Heart right ventricle (tissue), 16 donors: ENCODE data around the gene GPR141. TPM values are rescaled to one million over a fixed set of nuclear protein-coding genes. Genes with fewer than 3 reads are reported as not detected.

Experiments
- ATAC-seq, 8 donors: fragments of 200-7000 bp; cut with Tn5 transposase; one replicate each; pipeline ENCODE4 v1.9.1; 2020; ENCODE audit warnings: mild to moderate bottlenecking in 8 of 8, moderate library complexity in 8 of 8, moderate number of reproducible peaks in 1 of 8
- DNase-seq, 2 donors: peaks; one replicate each; pipeline ENCODE4 v3.0.0-alpha.2; 2020
- H3K27ac ChIP-seq, 10 donors: fragments of 200-600 bp; sonication (generic) in 2 of 10; one replicate each; pipeline versions ENCODE4 v1.5.0 to v1.8.0; 2020 to 2022; ENCODE audit warnings: mild to moderate bottlenecking in 3 of 10
- H3K27me3 ChIP-seq, 7 donors: fragments of 200-600 bp; one replicate each; pipeline ENCODE4 v1.8.0; 2021 to 2022; ENCODE audit warnings: mild to moderate bottlenecking in 2 of 7
- H3K36me3 ChIP-seq, 9 donors: fragments of 200-600 bp; sonication (generic) in 1 of 9; one replicate each; pipeline versions ENCODE4 v1.5.0 to v1.8.0; 2020 to 2022; ENCODE audit warnings: mild to moderate bottlenecking in 2 of 9
- H3K4me1 ChIP-seq, 9 donors: fragments of 200-600 bp; sonication (generic) in 1 of 9; one replicate each; pipeline versions ENCODE4 v1.5.0 to v1.8.0; 2020 to 2022; ENCODE audit warnings: mild to moderate bottlenecking in 4 of 9
- H3K4me3 ChIP-seq, 10 donors: fragments of 200-600 bp; sonication (generic) in 2 of 10; one replicate each; pipeline versions ENCODE4 v1.5.0 to v1.8.0; 2020 to 2022; ENCODE audit warnings: mild to moderate bottlenecking in 7 of 10, moderate library complexity in 2 of 10
- H3K9me3 ChIP-seq, 11 donors: fragments of 200-600 bp in 10 of 11; sonication (generic) in 2 of 11; one replicate each; pipeline versions ENCODE4 v1.5.0 to v1.8.0; 2013 to 2022; ENCODE audit warnings: mild to moderate bottlenecking in 2 of 11, control low read depth in 1 of 11, moderate library complexity in 1 of 11
- CTCF ChIP-seq, 9 donors: fragments of 200-600 bp; sonication (generic) in 2 of 9; IDR thresholded peaks; one replicate each; pipeline versions ENCODE4 v1.5.0 to v1.8.0; 2021 to 2022; ENCODE audit warnings: antibody characterized with exemption in 9 of 9, mild to moderate bottlenecking in 5 of 9, moderate library complexity in 1 of 9
- WGBS, 2 donors: extraction: QIAGEN DNeasy Blood & Tissue Kit; methylation state at CpG; one replicate each; pipeline ENCODE4 v1.1.7; 2013; ENCODE audit warnings: inconsistent platforms in 1 of 2; 5-methylcytosine and 5-hydroxymethylcytosine counted together
- intact Hi-C, 10 donors: fragments of 100-400 bp; cut with DNase I; formaldehyde crosslinking; loops; one replicate each; pipeline versions ENCODE4 v1.11.1 to v1.14.2; 2022
- polyA plus RNA-seq, 2 donors: library from polyadenylated mRNA; stranded (reverse); fragments of 200-250 nt; gene quantifications; one replicate each; pipeline ENCODE4 v1.2.3, GENCODE V29; 2013
- total RNA-seq, 10 donors: library from RNA; stranded (reverse); fragmentation: NEBNext Ultra II Directional in 3 of 10; extraction: Animal tissue kit (Norgen Biotek cat#: 25700) in 3 of 10; gene quantifications; one replicate each; pipeline versions ENCODE4 v1.2.1 to v1.2.4, GENCODE V29; 2021 to 2023
- donor health status: Arrhythmogenic right ventricular cardiomyopathy.
- donor health status: ischemic (EF 13 %, LVEDD 7.1; RV severe dilation, severe dysfunction).
- donor health status: healthy with polysubstance abuse.
- donor health status: DM: no; HTN: yes; CAD: no.
- donor health status: DM: no; HTN: no; CAD: no.
- donor health status: ischemic (EF 25% LVEDD 6.9; RV normal size, moderate dysfunction).
- donor health status: ischemic (EF 25% LVEDD 5.7; RV mildly dilated, moderate dysfunction).
- donor health status: healthy.
- donor health status: DM: yes; HTN: yes; CAD: no.
- donor health status: Ischemic cardiomyopathy.
- donor health status: ischemic (EF 35%, LVEDD 5.7; RV mildly dilated, moderate dysfunction).
- donor health status: nonischemic (EF 11% LVEDD 7.7; RV severe dilation, severe dysfunction).
- donor health status: DM: yes; HTN: yes; CAD: no.
- donor health status: PGD.
- donor health status: ischemic (EF 29% LVEDD 5.4; RV normal size, mild dysfunction).
- donor health status: nonischemic (EF 23%, LVEDD 6.1; RV moderate dilation, normal function).

Gene GPR141
- total and polyA plus RNA-seq, 12 donors, result 0.06 to 3.1 (median 0.50) TPM; not detected in 7

- no peak for DNase-seq
- H3K27ac ChIP-seq, result no peak overlapping the region
- intact Hi-C loops, result no loop called here
- no peaks in the 10 kb centered on the region for H3K36me3 ChIP-seq
- H3K4me3 ChIP-seq, result no peak overlapping the region
- H3K27me3 ChIP-seq, result no peaks in the 10 kb centered on the region
- H3K4me1 ChIP-seq, result peaks cover 0 to 45% (median 0%) of the 10 kb centered on the region in 9 donors
- H3K9me3 ChIP-seq, result no peaks in the 10 kb centered on the region
- WGBS, 2 donors, result 80 to 88% methylated on average over 1 of the region's 1 CpG
- ATAC-seq, result no peak
- TF ChIP-seq CTCF (IDR thresholded peaks at IDR 0.05), result no peak
Measured at GRCh38 chr7:37673523-37673922, 10.0 kb upstream of the GPR141 start.

- H3K27ac ChIP-seq, result peak overlapping the region in 1 of 10 donors; percentile 72
- peaks cover 0 to 45% (median 0%) of the 10 kb centered on the region in 9 donors for H3K4me1 ChIP-seq
- WGBS, 2 donors, result 67 to 74% methylated on average over 5 of the region's 5 CpGs
- H3K36me3 ChIP-seq, result no peaks in the 10 kb centered on the region
- intact Hi-C loops, result no loop called here
- TF ChIP-seq CTCF (IDR thresholded peaks at IDR 0.05), result no peak
- H3K4me3 ChIP-seq, result no peak overlapping the region
- ATAC-seq (peak in 4 of 8 donors; percentile 41 to 61 (median 52)), DNase-seq (no peak)
- H3K27me3 ChIP-seq, result no peaks in the 10 kb centered on the region
- H3K9me3 ChIP-seq, result no peaks in the 10 kb centered on the region
Measured at GRCh38 chr7:37674531-37674930, 9.0 kb upstream of the GPR141 start.

GRCh38 chr7:37675749-37676148 is 7.8 kb upstream of the GPR141 start:
- no peak for TF ChIP-seq CTCF (IDR thresholded peaks at IDR 0.05)
- 78 to 81% methylated on average over 1 of the region's 1 CpG for WGBS, 2 donors
- H3K4me1 ChIP-seq, result peaks cover 0 to 39% (median 0%) of the 10 kb centered on the region in 9 donors

GRCh38 chr7:37684927-37685326 is 1.4 kb downstream of the GPR141 start:
- no peaks in the 10 kb centered on the region for H3K27me3 ChIP-seq
- DNase-seq (no peak), ATAC-seq (no peak)
- WGBS, 2 donors, result 75 to 86% methylated on average over 1 of the region's 1 CpG
- H3K4me1 ChIP-seq, result peaks cover 0 to 19% (median 0%) of the 10 kb centered on the region in 9 donors
- intact Hi-C loops, result no loop called here
- peak overlapping the region in 1 of 10 donors; percentile 40 for H3K4me3 ChIP-seq
- no peak for TF ChIP-seq CTCF (IDR thresholded peaks at IDR 0.05)
- H3K27ac ChIP-seq, result peak overlapping the region in 1 of 10 donors; percentile 69
- H3K36me3 ChIP-seq, result no peaks in the 10 kb centered on the region
- no peaks in the 10 kb centered on the region for H3K9me3 ChIP-seq

More at GRCh38 chr7:37675749-37676148, 7.8 kb upstream of the GPR141 start:
- intact Hi-C loops, result no loop called here
- Histone ChIP-seq H3K27ac (peak overlapping the region in 1 of 10 donors; percentile 72), H3K27me3 (no peaks in the 10 kb centered on the region), H3K36me3 (no peaks in the 10 kb centered on the region), H3K9me3 (no peaks in the 10 kb centered on the region), H3K4me3 (no peak overlapping the region)
- no peak for ATAC-seq
- no peak for DNase-seq
